T-cell (primary cell): ENCODE measurements around the gene ANKRD63. TPM values are rescaled to one million over a fixed set of nuclear protein-coding genes. Genes with fewer than 3 reads are reported as not detected.

Source experiments
- ATAC-seq, 4 experiments: fragments of 200-7000 bp in 3 of 4; fragments of 150-1000 bp in 1 of 4; cut with Tn5 transposase; replicated peaks in 1 of 4; 1 replicate in 3 of 4; 2 replicates in 1 of 4; pipeline ENCODE4 v1.10.0; 2021; ENCODE audit warnings: moderate library complexity in 3 of 4, mild to moderate bottlenecking in 2 of 4, moderate number of reproducible peaks in 1 of 4
- CTCF ChIA-PET, 2 donors: fragments of 300-600 bp; sonication (Branson Sonifier 250); formaldehyde crosslinking; loops; one replicate each; lab custom pipeline; 2022; ENCODE audit warnings: antibody characterized with exemption in 2 of 2; lab: Charles Lee
- POLR2A ChIA-PET, 2 donors: fragments of 300-600 bp; sonication (Branson Sonifier 250); formaldehyde crosslinking; loops; one replicate each; lab custom pipeline; 2022; ENCODE audit warnings: antibody characterized with exemption in 2 of 2; lab: Charles Lee
- DNase-seq, 35 experiments: peaks; one replicate each; pipeline versions ENCODE4 v3.0.0 to v3.0.0-alpha.2; 2013 to 2023
- H3K27ac ChIP-seq: one replicate; pipeline ENCODE4 v1.5.1; 2013; ENCODE audit warnings: low read length
- H3K27me3 ChIP-seq, 2 experiments: replicated peaks in 1 of 2; 1 replicate in 1 of 2; 2 replicates in 1 of 2; pipeline versions ENCODE4 v1.6.1 to v1.7.0; 2013; ENCODE audit warnings: low read length in 1 of 2, mixed read lengths in 1 of 2; ENCODE audit not compliant: control insufficient read depth in 2 of 2, insufficient read depth in 2 of 2; ENCODE audit errors: extremely low read depth in 1 of 2
- H3K36me3 ChIP-seq, 2 donors: 1 replicate in 1 of 2; 2 replicates in 1 of 2; pipeline versions ENCODE4 v1.6.1 to v1.7.0; 2013; ENCODE audit warnings: low read length in 1 of 2; ENCODE audit not compliant: control insufficient read depth in 2 of 2, insufficient read depth in 1 of 2; ENCODE audit errors: extremely low read depth in 1 of 2
- H3K4me1 ChIP-seq, 2 experiments: 1 replicate in 1 of 2; 2 replicates in 1 of 2; pipeline versions ENCODE4 v1.6.1 to v1.7.0; 2013; ENCODE audit warnings: low read length in 2 of 2, mixed read lengths in 1 of 2; ENCODE audit not compliant: insufficient read depth in 2 of 2, control insufficient read depth in 1 of 2; ENCODE audit errors: extremely low read depth in 1 of 2
- H3K4me3 ChIP-seq, 2 donors: 1 replicate in 1 of 2; 2 replicates in 1 of 2; pipeline versions ENCODE4 v1.5.1 to v1.7.0; 2013; ENCODE audit warnings: mild to moderate bottlenecking in 2 of 2, low read length in 1 of 2, moderate library complexity in 1 of 2; ENCODE audit not compliant: control insufficient read depth in 1 of 2; ENCODE audit errors: extremely low read depth in 1 of 2
- H3K9me3 ChIP-seq: 2 replicates; pipeline ENCODE4 v1.7.0; 2013
- H3K27ac Mint-ChIP-seq, 2 donors: one replicate each; pipeline ENCODE4 v1.8.0; 2020 to 2021; ENCODE audit warnings: mild to moderate bottlenecking in 2 of 2, mixed read lengths in 2 of 2
- H3K27me3 Mint-ChIP-seq, 2 donors: one replicate each; pipeline ENCODE4 v1.8.0; 2021 to 2022; ENCODE audit warnings: mixed read lengths in 2 of 2
- H3K36me3 Mint-ChIP-seq: one replicate; pipeline ENCODE4 v1.8.0; 2021; ENCODE audit warnings: mixed read lengths
- H3K4me1 Mint-ChIP-seq, 3 donors: one replicate each; pipeline ENCODE4 v1.8.0; 2020 to 2022; ENCODE audit warnings: mixed read lengths in 3 of 3, mild to moderate bottlenecking in 1 of 3
- H3K4me3 Mint-ChIP-seq, 3 donors: one replicate each; pipeline ENCODE4 v1.8.0; 2020 to 2022; ENCODE audit warnings: mild to moderate bottlenecking in 3 of 3, mixed read lengths in 3 of 3, moderate library complexity in 3 of 3
- H3K9me3 Mint-ChIP-seq, 3 donors: one replicate each; pipeline ENCODE4 v1.8.0; 2020 to 2022; ENCODE audit warnings: mixed read lengths in 3 of 3
- WGBS: methylation state at CpG from one replicate; pipeline ENCODE4 v1.1.5; 2013; ENCODE audit warnings: missing lambda C conversion rate; ENCODE audit not compliant: insufficient coverage; 5-methylcytosine and 5-hydroxymethylcytosine counted together
- total RNA-seq, 35 experiments: library from RNA in 6 of 35; stranded (reverse) in 6 of 35; fragments of 120-200 nt in 1 of 35; gene quantifications; one replicate each; pipeline versions ENCODE4 v1.2.1 to v1.2.4 and lab custom pipeline; 2013 to 2026

The ANKRD63 gene
- total RNA-seq, 5 donors from 2014 or later (not counting 1 experiment from before 2014, with no cell fraction given): 0.23 to 0.38 TPM; not detected in 3

DNA sequence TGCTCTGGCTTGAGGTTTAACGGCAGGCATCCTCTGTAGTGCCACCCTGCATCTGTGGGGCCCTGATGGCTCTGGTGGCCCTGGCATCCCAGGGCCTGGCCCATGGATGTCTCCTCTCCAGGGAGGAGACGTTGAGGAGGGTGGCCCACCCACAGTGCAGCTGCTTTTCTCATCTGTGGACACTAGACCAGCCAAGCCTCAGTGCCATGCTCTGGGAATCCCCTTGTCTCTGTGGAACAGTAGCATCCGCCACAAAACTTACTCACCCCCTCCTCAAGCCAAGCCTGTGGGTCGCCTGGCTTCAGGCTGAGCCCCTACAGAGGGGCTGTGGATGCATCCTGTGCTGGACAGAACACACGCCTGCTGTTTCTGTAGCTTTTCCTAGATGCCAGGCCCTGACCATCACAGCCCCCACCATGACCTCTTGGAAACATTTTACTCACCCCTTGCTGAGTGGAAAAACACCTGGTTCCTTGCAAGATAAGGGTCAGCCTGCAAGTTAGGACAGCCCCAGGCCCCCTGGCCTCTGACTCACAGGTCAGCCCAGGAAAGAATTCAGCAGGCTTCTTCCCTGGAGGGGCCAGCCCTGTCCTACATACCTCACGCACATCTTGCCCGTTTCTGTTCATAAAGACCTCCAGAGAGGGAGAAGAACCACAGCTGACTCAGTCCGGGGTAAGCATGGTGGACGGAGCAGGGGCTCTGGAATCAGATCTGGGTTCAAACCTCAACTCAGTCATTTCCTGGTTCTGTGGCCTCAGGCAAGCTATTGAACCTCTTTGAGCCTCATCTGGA lies 25.0 kb downstream of the ANKRD63 start:
- Histone ChIP-seq H3K27ac (no peak overlapping the region), H3K27me3 (peaks cover 3 to 47% of the 10 kb centered on the region in 2 experiments), H3K9me3 (no peaks in the 10 kb centered on the region), H3K4me1 (peaks cover 0 to 27% of the 10 kb centered on the region in 2 experiments), H3K36me3 (no peaks in the 10 kb centered on the region), H3K4me3 (no peak overlapping the region)
- H3K4me3 Mint-ChIP-seq: no peak overlapping the region
- peaks cover 10 to 12% (median 12%) of the 10 kb centered on the region in 3 donors for H3K4me1 Mint-ChIP-seq
- H3K9me3 Mint-ChIP-seq: no peaks in the 10 kb centered on the region
- POLR2A ChIA-PET: no interaction called here
- no peak for ATAC-seq
- CTCF ChIA-PET: interaction anchor here (1.2 to 1.3 kb wide), 2 partner anchors 17 to 65 kb away, joined by 3 read pairs; partner anchors contain the start of gene INAFM2 (in 1 of the 2)
- no peak for DNase-seq
- H3K27me3 Mint-ChIP-seq: peaks cover 17 to 26% of the 10 kb centered on the region in 2 donors
- no peak overlapping the region for H3K27ac Mint-ChIP-seq
- 53% methylated on average over 5 of the region's 9 CpGs for WGBS
- no peaks in the 10 kb centered on the region for H3K36me3 Mint-ChIP-seq

DNA sequence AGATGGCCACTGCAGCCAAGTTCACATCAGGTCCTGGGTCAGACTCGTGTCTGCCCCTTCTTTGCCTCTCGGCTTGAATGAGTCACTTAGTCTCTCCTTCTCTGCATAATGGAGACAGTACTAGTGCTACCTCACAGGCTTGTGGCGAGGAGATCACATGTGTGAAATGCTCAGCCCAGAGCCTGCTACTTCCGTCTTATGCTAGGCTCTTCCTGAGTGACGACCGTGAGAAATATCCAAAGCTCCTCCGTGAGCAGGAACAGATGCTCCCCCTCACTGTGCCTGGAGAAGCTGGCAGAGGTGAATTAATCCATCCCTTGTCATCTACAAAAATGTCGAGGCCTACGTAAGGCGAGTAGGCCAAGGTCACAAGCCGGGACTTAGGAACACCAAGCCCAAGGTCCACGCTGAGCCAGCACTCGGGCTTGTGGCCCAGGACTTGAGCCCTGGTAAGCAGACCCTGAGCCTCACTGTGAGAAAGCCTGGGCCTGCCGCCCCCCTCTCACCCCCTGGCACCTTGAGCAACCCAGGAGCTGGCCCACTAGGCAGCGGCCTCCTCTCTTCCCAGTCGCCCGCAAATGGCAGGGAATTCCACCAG lies 26.1 kb downstream of the ANKRD63 start:
- CTCF ChIA-PET: interaction anchor here (0.6 to 1.2 kb wide), 2 partner anchors 66 to 225 kb away, joined by 3 to 6 read pairs; partner anchors contain the start of gene INAFM2 (in 1 of the 2)

DNA sequence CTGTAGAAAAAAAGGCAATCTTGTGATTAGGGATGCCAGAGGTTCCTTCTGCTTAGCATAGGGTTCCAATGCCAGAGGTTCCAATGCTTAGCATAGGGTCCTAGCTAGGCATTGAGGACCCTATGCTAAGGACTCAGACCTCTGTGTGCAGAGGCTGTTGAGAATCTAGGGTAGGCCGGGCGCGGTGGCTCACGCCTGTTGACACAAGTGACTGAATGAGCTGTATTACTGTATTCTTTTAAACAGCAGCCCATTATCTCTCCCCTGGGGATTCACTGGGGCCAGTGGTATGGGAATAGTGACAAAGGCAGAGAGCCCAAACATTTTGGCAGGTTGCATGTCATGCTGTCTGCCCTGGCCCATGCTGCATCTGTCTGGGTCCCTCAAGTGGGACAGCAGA lies 27.8 kb downstream of the ANKRD63 start:
- H3K27me3 Mint-ChIP-seq: peaks cover 23 to 37% of the 10 kb centered on the region in 2 donors
- peaks cover 10 to 16% (median 12%) of the 10 kb centered on the region in 3 donors for H3K4me1 Mint-ChIP-seq
- no peak overlapping the region for H3K27ac ChIP-seq
- no peaks in the 10 kb centered on the region for H3K9me3 Mint-ChIP-seq
- CTCF ChIA-PET: interaction anchor here (0.5 to 1.1 kb wide), 2 partner anchors 20 to 101 kb away, joined by 3 read pairs; no protein-coding TSS in a partner anchor
- no peaks in the 10 kb centered on the region for H3K36me3 Mint-ChIP-seq
- H3K9me3 ChIP-seq: no peaks in the 10 kb centered on the region
- WGBS: no CpG with 5 or more reads among the region's 4 CpGs
- ATAC-seq (no peak), DNase-seq (no peak)
- H3K27me3 ChIP-seq: peaks cover 4 to 66% of the 10 kb centered on the region in 2 experiments
- H3K4me3 ChIP-seq: no peak overlapping the region
- no peak overlapping the region for H3K27ac Mint-ChIP-seq
- peaks cover 0 to 33% of the 10 kb centered on the region in 2 experiments for H3K4me1 ChIP-seq
- no peak overlapping the region for H3K4me3 Mint-ChIP-seq
- POLR2A ChIA-PET: no interaction called here
- H3K36me3 ChIP-seq: no peaks in the 10 kb centered on the region

More for the DNA sequence above, 26.1 kb downstream of the ANKRD63 start:
- POLR2A ChIA-PET: no interaction called here
- Mint-ChIP-seq H3K4me3 (no peak overlapping the region), H3K4me1 (peaks cover 10 to 12% (median 12%) of the 10 kb centered on the region in 3 donors), H3K36me3 (no peaks in the 10 kb centered on the region), H3K27ac (no peak overlapping the region), H3K27me3 (peaks cover 17 to 26% of the 10 kb centered on the region in 2 donors), H3K9me3 (no peaks in the 10 kb centered on the region)
- Histone ChIP-seq H3K9me3 (no peaks in the 10 kb centered on the region), H3K27me3 (peaks cover 4 to 54% of the 10 kb centered on the region in 2 experiments), H3K4me3 (no peak overlapping the region), H3K4me1 (peaks cover 0 to 33% of the 10 kb centered on the region in 2 experiments), H3K27ac (peak overlapping the region; percentile 1), H3K36me3 (no peaks in the 10 kb centered on the region)
- WGBS: 85% methylated on average over 14 of the region's 17 CpGs
- DNase-seq (peak in 7 of 35 experiments; percentile 14 to 56 (median 27)), ATAC-seq (peak in 3 of 4 experiments; percentile 44 to 58 (median 52))

GRCh38 chr15:40254452-40254851 lies 28.4 kb downstream of the ANKRD63 start:
- H3K4me3 Mint-ChIP-seq: peak overlapping the region in 1 of 3 donors; percentile 67
- no peaks in the 10 kb centered on the region for H3K9me3 ChIP-seq

DNA sequence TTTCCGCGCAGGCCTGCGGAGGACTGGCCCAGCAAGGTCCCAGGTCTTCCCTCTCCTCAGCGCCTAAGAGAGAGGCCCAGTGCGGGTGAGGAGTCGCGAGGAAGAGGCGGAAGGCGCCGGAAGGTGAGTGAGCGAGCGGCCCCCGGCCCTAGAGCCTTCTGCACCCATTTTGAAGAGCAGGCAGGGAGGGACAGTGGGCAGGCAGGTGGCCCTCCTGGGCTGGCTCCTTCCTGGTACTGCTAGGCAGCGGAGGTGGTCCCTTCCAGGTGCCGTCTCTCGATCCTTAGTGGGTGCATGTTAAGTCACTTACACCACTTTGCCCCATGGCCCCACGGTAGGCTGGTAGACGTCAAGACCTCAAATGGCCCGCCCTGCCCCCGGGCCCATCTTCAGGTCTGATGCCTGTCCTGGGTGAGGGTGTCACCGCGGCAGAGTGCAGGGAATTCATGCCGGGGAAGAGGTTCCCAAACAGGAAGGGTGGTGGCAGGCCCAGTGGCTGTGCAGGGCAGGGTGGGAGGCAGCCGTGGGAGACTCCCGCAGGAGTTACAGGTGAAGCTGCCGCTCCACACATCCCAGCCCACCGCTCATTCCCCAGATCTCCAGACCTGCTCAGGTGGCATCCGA lies 29.6 kb downstream of the ANKRD63 start:
- H3K27me3 Mint-ChIP-seq: peaks cover 23 to 36% of the 10 kb centered on the region in 2 donors
- H3K4me3 Mint-ChIP-seq: peak overlapping the region; percentile 67 to 71 (median 71)
- peak in 2 of 4 experiments; percentile 18 to 26 for ATAC-seq
- H3K27ac Mint-ChIP-seq: no peak overlapping the region
- peaks cover 4 to 69% of the 10 kb centered on the region in 2 experiments for H3K27me3 ChIP-seq
- CTCF ChIA-PET: no interaction called here
- H3K9me3 ChIP-seq: no peaks in the 10 kb centered on the region
- POLR2A ChIA-PET: no interaction called here
- peaks cover 10 to 16% (median 12%) of the 10 kb centered on the region in 3 donors for H3K4me1 Mint-ChIP-seq
- no peak overlapping the region for H3K27ac ChIP-seq
- 44% methylated on average over 18 of the region's 28 CpGs for WGBS
- no peaks in the 10 kb centered on the region for H3K9me3 Mint-ChIP-seq
- H3K36me3 ChIP-seq: no peaks in the 10 kb centered on the region
- H3K36me3 Mint-ChIP-seq: no peaks in the 10 kb centered on the region
- DNase-seq: no peak
- peaks cover 0 to 33% of the 10 kb centered on the region in 2 experiments for H3K4me1 ChIP-seq
- H3K4me3 ChIP-seq: peak overlapping the region; percentile 50 to 73

More at GRCh38 chr15:40254452-40254851, 28.4 kb downstream of the ANKRD63 start:
- Mint-ChIP-seq H3K9me3 (no peaks in the 10 kb centered on the region), H3K4me1 (peaks cover 10 to 16% (median 12%) of the 10 kb centered on the region in 3 donors), H3K27me3 (peaks cover 23 to 41% of the 10 kb centered on the region in 2 donors), H3K36me3 (no peaks in the 10 kb centered on the region), H3K27ac (no peak overlapping the region)
- ChIA-PET POLR2A (no interaction called here), CTCF (interaction anchor here in 1 of 2 donors (0.6 to 1.1 kb wide), 2 partner anchors 16 to 21 kb away, joined by 3 to 4 read pairs; no protein-coding TSS in a partner anchor)
- ATAC-seq: no peak
- Histone ChIP-seq H3K4me3 (no peak overlapping the region), H3K4me1 (peaks cover 0 to 33% of the 10 kb centered on the region in 2 experiments), H3K27ac (no peak overlapping the region), H3K27me3 (peaks cover 4 to 69% of the 10 kb centered on the region in 2 experiments), H3K36me3 (no peaks in the 10 kb centered on the region)
- WGBS: 100% methylated on average over 2 of the region's 3 CpGs
- no peak for DNase-seq
